GM18505 (cell line): Measurements from ENCODE around the gene CFAP47.

ENCODE experiments used
- ATAC-seq: cut with Tn5 transposase; IDR thresholded peaks from one replicate; pipeline ENCODE4 v1.9.1; 2021; ENCODE audit not compliant: unreplicated experiment
- POLR2A ChIP-seq: IDR thresholded peaks from 4 replicates; pipeline ENCODE4 v1.6.1; 2011; ENCODE audit warnings: borderline replicate concordance; ENCODE audit not compliant: insufficient read depth, insufficient read length; ENCODE audit errors: extremely low read depth

The CFAP47 gene

GRCh38 chrX:36344301-36344700 is 424.8 kb downstream of the CFAP47 start:
- no peak for TF ChIP-seq POLR2A

DNA sequence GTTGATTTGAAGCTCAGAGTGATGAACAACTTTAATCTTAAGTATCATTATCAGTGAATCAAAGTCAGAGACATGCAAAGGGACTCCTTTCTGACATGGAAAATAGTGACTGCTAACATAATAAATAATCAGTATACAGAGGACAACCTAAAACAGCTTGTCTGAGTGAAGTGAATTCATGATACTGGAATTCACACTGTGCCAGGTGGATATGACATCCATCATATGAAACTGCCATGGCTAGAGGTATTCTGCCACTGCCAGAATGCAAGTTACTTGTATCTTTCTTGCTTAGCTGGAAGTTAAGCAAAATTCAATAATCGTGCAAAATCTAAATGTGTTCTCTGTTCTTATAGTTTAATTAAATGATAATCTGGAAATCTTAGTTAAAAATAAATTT is 429.0 kb downstream of the CFAP47 start:
- ATAC-seq = no peak
- TF ChIP-seq POLR2A = no peak

More at GRCh38 chrX:36344301-36344700, 424.8 kb downstream of the CFAP47 start:
- no peak for ATAC-seq

DNA sequence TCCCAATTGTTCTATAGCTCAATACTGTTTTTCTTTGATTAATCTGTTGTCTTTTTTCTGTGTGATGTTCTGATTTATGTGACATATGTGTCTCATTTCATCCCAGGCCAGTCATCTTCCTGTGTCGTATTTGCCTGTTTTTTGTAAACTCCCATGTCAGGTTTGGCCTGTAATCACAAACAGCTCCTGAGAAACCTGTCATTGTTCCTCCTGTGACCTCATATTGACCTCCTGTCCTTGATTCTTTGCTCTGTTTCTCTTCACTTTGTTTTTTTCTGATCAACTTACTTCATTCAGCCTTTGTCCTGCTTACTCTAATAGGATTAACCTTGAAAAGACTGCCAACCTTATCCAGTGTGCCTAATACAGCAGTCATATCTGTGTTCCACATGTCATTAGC is 438.3 kb downstream of the CFAP47 start:
- ATAC-seq = no peak
- TF ChIP-seq POLR2A = no peak

GRCh38 chrX:36364262-36364661 is 444.7 kb downstream of the CFAP47 start:
- TF ChIP-seq POLR2A = no peak
- no peak for ATAC-seq

DNA sequence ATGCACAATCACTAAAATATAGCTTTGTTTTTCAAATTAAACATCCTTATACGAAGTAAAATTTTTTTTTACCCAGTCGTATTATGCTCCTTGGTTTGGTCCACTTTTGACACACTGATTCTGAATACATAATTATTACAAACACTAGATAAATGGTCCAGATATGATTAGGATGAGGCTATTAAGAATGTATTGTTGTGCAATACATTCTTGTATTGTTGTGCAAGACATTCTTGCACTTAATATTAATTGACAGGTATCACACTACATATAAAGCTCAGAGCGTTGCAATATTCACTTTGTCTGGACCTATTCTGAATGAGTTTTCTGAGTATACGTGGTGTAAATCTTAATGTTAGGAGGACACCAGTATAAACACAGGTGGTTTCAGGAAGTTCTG is 464.0 kb downstream of the CFAP47 start:
- no peak for TF ChIP-seq POLR2A
- no peak for ATAC-seq

- ATAC-seq = no peak
- TF ChIP-seq POLR2A = no peak
Measured at GRCh38 chrX:36388901-36389300, 469.4 kb downstream of the CFAP47 start.

DNA sequence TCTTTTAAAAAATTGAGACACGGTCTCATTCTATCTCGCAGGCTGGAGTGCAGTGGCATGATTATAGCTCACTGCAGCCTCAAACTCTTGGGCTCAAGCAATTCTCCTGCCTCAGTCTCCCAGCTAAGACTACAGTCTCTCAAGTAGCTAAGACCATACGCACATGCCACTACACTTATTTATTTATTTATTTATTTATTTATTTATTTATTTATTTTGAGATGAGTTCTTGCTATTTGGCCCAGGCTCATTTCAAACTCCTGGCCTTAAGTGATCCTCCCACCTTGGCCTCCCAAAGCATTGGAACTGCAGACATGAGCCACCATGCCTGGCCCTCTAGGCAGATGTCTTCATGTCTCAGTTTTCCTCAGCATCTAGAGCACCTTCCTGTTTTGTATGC is 482.2 kb downstream of the CFAP47 start:
- ATAC-seq = no peak
- no peak for TF ChIP-seq POLR2A

- no peak for ATAC-seq
- no peak for TF ChIP-seq POLR2A
Measured at GRCh38 chrX:36407836-36408235, 488.3 kb downstream of the CFAP47 start.

DNA sequence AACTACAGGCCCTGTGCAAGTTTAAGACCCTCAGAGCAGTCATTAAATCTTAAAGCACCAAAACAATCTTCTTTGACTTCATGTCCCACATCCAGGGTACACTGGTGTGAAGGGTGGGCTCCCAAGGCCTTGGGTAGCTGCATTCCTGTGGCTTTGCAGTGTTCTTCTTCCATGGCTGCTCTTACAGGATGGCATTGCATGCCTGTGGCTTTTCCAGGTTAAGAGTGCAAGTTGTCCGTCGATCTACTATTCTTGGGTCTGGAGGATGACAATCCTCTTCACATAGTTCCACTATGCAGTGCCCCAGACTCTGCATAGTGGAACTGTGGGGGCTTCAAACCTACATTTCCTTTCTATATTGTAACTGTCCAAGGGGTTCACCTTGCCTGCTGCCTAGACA is 494.5 kb downstream of the CFAP47 start:
- TF ChIP-seq POLR2A = no peak
- ATAC-seq = no peak

DNA sequence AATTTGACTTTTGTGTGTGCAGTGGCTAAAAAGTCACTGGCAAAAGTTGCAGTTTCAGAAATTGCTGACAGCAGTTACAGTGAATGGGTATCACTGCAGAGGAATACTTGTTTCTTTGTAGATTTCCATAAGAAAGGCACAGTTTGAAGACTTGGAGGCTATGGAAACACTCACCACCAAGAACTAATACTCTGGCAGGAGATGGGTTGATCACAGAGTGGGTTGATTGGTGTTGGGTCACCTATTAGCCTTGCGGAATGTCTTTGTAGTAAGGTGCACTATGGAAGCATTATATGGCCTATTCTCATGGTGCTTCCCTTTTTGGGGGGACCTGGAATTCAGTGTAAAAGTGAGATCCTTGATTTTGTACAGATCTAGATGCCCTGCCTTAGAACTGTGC is 502.8 kb downstream of the CFAP47 start:
- ATAC-seq = no peak
- TF ChIP-seq POLR2A = no peak

DNA sequence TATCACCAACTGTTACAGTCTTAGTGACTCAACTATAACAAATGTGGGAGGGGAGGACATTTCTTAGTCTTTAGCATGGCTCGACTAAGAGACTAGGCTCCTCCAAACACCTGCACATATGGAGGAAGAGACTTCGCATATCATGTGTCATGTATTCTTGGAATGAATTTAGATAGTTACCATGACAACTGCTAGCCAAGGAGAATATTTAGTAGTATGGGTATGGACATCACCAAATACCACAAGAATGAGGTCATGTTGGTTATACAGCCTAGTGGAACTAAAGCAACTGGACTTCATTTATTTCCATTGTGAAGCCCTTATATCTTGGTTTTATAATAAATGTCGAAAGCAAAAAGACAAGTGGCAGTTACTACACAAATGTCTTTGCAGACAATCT is 512.3 kb downstream of the CFAP47 start:
- no peak for ATAC-seq
- no peak for TF ChIP-seq POLR2A

DNA sequence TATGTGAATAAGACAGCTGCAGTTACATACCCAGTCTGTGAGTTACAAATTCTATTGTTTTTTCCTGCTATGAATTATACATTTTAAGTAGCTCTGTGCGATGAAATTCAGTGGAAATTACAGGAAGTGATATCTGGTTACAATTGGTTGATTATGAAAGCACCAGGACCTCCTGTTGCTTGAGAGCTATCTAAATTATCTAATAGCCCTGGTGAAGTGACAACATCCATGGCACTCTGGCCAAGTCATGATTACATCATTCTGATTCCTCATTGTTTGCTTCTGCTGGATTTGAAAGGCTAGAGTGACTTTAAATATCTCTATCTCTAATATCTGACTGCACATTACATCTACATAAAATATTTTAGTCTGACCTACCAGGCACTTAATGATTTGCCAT is 515.0 kb downstream of the CFAP47 start:
- no peak for ATAC-seq
- TF ChIP-seq POLR2A = no peak
